Smooth muscle cell (in vitro differentiated cells): ENCODE data around the gene C17orf67. TPM values are rescaled to one million over a fixed set of nuclear protein-coding genes. Genes with fewer than 3 reads are reported as not detected.

Source experiments
- DNase-seq: peaks from one replicate; lab custom pipeline; 2025; ENCODE audit not compliant: unreplicated experiment; lab: John Stamatoyannopoulos, UW
- H2AFZ ChIP-seq: fragments of 200-600 bp; sonication (generic); 2 replicates; pipeline ENCODE4 v1.6.0; 2016; ENCODE audit warnings: antibody characterized with exemption, low read depth, mild to moderate bottlenecking
- H3F3A ChIP-seq: fragments of 200-600 bp; sonication (generic); 2 replicates; pipeline ENCODE4 v1.6.0; 2017; ENCODE audit warnings: antibody characterized with exemption, low read depth
- H3K27ac ChIP-seq: fragments of 200-600 bp; sonication (generic); 2 replicates; pipeline ENCODE4 v1.5.1; 2016; ENCODE audit warnings: low read depth, mild to moderate bottlenecking
- H3K27me3 ChIP-seq: fragments of 200-600 bp; sonication (generic); 2 replicates; pipeline ENCODE4 v1.6.1; 2016; ENCODE audit warnings: low read depth, mild to moderate bottlenecking
- H3K36me3 ChIP-seq: fragments of 200-600 bp; sonication (generic); 2 replicates; pipeline ENCODE4 v1.5.1; 2016; ENCODE audit warnings: low read depth
- H3K4me1 ChIP-seq: fragments of 200-600 bp; sonication (generic); 2 replicates; pipeline ENCODE4 v1.5.1; 2016; ENCODE audit warnings: low read depth
- H3K4me2 ChIP-seq: fragments of 200-600 bp; sonication (generic); 2 replicates; pipeline ENCODE4 v1.6.0; 2016; ENCODE audit warnings: mild to moderate bottlenecking
- H3K4me3 ChIP-seq: fragments of 200-600 bp; sonication (generic); 2 replicates; pipeline ENCODE4 v1.5.1; 2016; ENCODE audit warnings: mild to moderate bottlenecking
- H3K79me2 ChIP-seq: fragments of 200-600 bp; sonication (generic); 2 replicates; pipeline ENCODE4 v1.6.0; 2016; ENCODE audit warnings: low read depth, mild to moderate bottlenecking
- H3K9ac ChIP-seq: fragments of 200-600 bp; sonication (generic); 2 replicates; pipeline ENCODE4 v1.6.0; 2016; ENCODE audit warnings: low read depth
- H3K9me3 ChIP-seq: fragments of 200-600 bp; sonication (generic); replicated peaks from 2 replicates; pipeline ENCODE4 v1.5.1; 2016; ENCODE audit warnings: low read depth
- H4K20me1 ChIP-seq: fragments of 200-600 bp; sonication (generic); 2 replicates; pipeline ENCODE4 v1.6.0; 2016; ENCODE audit warnings: low read depth
- WGBS: methylation state at CpG from one replicate; pipeline ENCODE4 v1.1.7; 2016; ENCODE audit warnings: low lambda C conversion rate; 5-methylcytosine and 5-hydroxymethylcytosine counted together
- polyA plus RNA-seq: library from polyadenylated mRNA; unstranded; fragments of >200 nt; fragmentation: Nextera tagmentation; extraction: Ambion mirVana; gene quantifications from 2 replicates; pipeline ENCODE4 v1.2.1, GENCODE V29; 2016
- total RNA-seq: library from RNA; depleted of rRNA; stranded (reverse); fragments of >200 nt; gene quantifications from 2 replicates; pipeline ENCODE4 v1.2.3, GENCODE V29; 2014
- TF ChIP-seq, protein P1 (sequence below): fragments of 200-600 bp; sonication (generic); IDR thresholded peaks from 2 replicates; pipeline ENCODE4 v1.5.1; 2017; ENCODE audit warnings: borderline replicate concordance, mild to moderate bottlenecking, antibody characterized with exemption; ENCODE audit not compliant: insufficient read depth, poor library complexity, severe bottlenecking

Gene C17orf67
- total and polyA plus RNA-seq, 2 experiments from 2014 or later: 0.47 TPM; not detected in 1

DNA sequence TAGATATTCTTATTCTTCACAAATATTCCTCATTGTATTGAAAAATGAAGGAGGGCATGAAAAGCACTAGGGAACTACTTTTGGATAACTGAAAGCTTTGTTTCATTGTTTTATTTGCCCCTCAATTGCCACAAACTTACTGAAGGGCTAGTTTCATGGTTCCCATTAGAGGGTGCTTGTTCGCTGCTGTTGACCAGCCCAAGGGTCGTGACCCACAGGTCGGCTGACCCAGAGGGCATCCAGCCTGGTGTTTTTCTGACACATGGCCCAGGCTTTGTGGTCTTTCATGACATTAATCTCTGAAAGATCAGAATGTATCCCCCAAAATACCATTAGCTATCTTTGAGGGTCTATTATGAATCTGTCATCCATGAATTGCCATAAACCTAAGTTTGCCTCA, 30.3 kb upstream of the C17orf67 start:
- H3K4me1 ChIP-seq: no peaks in the 10 kb centered on the region
- TF ChIP-seq, protein P1, sequence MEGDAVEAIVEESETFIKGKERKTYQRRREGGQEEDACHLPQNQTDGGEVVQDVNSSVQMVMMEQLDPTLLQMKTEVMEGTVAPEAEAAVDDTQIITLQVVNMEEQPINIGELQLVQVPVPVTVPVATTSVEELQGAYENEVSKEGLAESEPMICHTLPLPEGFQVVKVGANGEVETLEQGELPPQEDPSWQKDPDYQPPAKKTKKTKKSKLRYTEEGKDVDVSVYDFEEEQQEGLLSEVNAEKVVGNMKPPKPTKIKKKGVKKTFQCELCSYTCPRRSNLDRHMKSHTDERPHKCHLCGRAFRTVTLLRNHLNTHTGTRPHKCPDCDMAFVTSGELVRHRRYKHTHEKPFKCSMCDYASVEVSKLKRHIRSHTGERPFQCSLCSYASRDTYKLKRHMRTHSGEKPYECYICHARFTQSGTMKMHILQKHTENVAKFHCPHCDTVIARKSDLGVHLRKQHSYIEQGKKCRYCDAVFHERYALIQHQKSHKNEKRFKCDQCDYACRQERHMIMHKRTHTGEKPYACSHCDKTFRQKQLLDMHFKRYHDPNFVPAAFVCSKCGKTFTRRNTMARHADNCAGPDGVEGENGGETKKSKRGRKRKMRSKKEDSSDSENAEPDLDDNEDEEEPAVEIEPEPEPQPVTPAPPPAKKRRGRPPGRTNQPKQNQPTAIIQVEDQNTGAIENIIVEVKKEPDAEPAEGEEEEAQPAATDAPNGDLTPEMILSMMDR: no peak
- DNase-seq: no peak
- no peaks in the 10 kb centered on the region for H3K36me3 ChIP-seq
- H3K9me3 ChIP-seq: no peaks in the 10 kb centered on the region
- no peaks in the 10 kb centered on the region for H3F3A ChIP-seq
- H2AFZ ChIP-seq: no peak overlapping the region
- 80% methylated on average over 3 of the region's 3 CpGs for WGBS
- H3K79me2 ChIP-seq: no peaks in the 10 kb centered on the region
- H3K27me3 ChIP-seq: no peaks in the 10 kb centered on the region
- no peak overlapping the region for H3K4me2 ChIP-seq
- no peak overlapping the region for H3K4me3 ChIP-seq
- H4K20me1 ChIP-seq: no peaks in the 10 kb centered on the region
- H3K9ac ChIP-seq: no peak overlapping the region
- H3K27ac ChIP-seq: no peak overlapping the region

DNA sequence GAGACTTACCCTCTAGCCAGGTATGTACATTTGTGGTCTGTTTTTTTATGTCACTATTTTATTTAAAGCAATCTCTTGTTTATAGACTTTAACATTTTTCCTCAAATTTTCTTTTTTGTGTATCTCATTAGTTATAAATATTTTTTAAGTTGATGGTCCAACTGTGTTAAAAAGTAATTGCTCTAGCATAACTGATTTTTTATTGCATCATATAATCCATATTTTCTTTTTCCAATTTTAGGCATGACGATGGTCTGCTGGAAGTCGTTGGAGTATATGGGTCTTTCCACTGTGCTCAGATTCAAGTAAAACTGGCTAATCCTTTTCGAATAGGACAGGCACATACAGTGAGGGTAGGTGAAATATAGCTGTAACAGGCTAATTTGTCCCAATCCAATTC, 28.2 kb upstream of the C17orf67 start:
- Histone ChIP-seq H3K27me3 (no peaks in the 10 kb centered on the region), H3K4me2 (no peak overlapping the region), H3K79me2 (no peaks in the 10 kb centered on the region), H4K20me1 (no peaks in the 10 kb centered on the region), H3K9ac (no peak overlapping the region), H3K9me3 (no peaks in the 10 kb centered on the region), H3K27ac (no peak overlapping the region), H3K4me3 (no peak overlapping the region), H2AFZ (no peak overlapping the region), H3K4me1 (no peaks in the 10 kb centered on the region), H3F3A (no peaks in the 10 kb centered on the region), H3K36me3 (no peaks in the 10 kb centered on the region)
- no peak for DNase-seq
- TF ChIP-seq, protein P1: no peak
- 95% methylated on average over 3 of the region's 3 CpGs for WGBS

DNA sequence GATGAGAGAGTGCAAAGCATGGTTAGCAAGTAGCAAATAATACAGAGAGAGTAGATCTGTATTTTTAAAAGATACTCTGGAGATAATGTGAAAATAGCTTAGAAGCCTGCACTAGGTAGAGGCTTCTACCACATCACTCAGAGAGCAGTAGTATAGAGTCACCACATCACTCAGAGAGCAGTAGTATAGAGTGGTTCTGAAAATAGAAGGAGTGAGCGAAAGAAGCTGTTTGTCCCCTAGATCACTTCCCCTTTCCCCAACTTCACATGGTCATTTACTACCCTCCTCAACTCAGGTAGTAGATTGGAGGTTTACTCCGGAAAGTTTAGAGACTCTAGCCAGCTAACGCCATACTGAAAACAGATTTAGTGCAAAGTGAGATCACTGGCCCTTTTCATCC, 17.3 kb upstream of the C17orf67 start:
- TF ChIP-seq, protein P1: no peak
- H3K36me3 ChIP-seq: no peaks in the 10 kb centered on the region

DNA sequence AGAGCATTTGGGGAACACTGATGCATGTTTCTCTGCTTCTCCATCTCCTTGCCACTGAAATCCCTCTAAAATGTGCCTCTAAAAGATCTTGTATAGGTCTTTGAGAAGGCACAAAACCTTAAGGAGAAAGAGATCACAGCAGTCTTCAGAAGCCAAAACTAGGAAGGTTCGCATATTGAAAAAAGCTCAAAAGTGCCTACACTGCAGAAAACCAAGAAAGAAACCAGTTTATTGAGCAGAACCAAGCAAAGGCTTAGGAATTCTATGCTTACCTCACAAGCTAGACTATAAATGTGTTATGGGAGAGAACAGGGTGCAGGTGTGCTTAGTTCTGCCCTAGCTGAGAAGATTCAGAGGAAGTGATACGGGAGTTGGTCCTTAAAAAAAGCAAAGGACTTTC, 16.9 kb upstream of the C17orf67 start:
- H3K27me3 ChIP-seq: no peaks in the 10 kb centered on the region
- 95% methylated on average over 2 of the region's 2 CpGs for WGBS
- no peak overlapping the region for H3K4me2 ChIP-seq
- H3K79me2 ChIP-seq: no peaks in the 10 kb centered on the region
- no peaks in the 10 kb centered on the region for H4K20me1 ChIP-seq
- H3K4me1 ChIP-seq: no peaks in the 10 kb centered on the region
- H3F3A ChIP-seq: no peaks in the 10 kb centered on the region
- H3K27ac ChIP-seq: no peak overlapping the region
- H3K4me3 ChIP-seq: no peak overlapping the region
- TF ChIP-seq, protein P1: no peak
- DNase-seq: no peak
- H3K9me3 ChIP-seq: no peaks in the 10 kb centered on the region
- no peaks in the 10 kb centered on the region for H3K36me3 ChIP-seq
- no peak overlapping the region for H2AFZ ChIP-seq
- H3K9ac ChIP-seq: no peak overlapping the region

More for the DNA sequence above, 17.3 kb upstream of the C17orf67 start:
- Histone ChIP-seq H3K79me2 (no peaks in the 10 kb centered on the region), H3K9me3 (no peaks in the 10 kb centered on the region), H3K27ac (no peak overlapping the region), H3K4me3 (no peak overlapping the region), H3K4me2 (no peak overlapping the region), H3K4me1 (no peaks in the 10 kb centered on the region), H4K20me1 (no peaks in the 10 kb centered on the region), H3K27me3 (no peaks in the 10 kb centered on the region), H3K9ac (no peak overlapping the region), H2AFZ (no peak overlapping the region), H3F3A (no peaks in the 10 kb centered on the region)
- DNase-seq: no peak
- whole genome bisulfite sequencing: 80% methylated on average over 3 of the region's 3 CpGs
